Hematopoietic multipotent progenitor cell treated with erythropoietin and hydrocortisone succinate and interleukin-3 and kit ligand, for 17 days (in vitro differentiated cells): ENCODE data around the gene RAB8A.
A peak's percentile ranks its signal among the peaks of the same experiment; 100 is the strongest.
"Not testable (repeated sequence)": the region's sequence is repeated elsewhere in the genome, so short reads cannot be mapped to it uniquely, and the experiment has no call there.

ENCODE experiments used
- DNase-seq: peaks from one replicate; pipeline ENCODE4 v3.0.0-alpha.2; 2015; ENCODE audit warnings: low spot score

The RAB8A gene

GRCh38 chr19:16078759-16079707, 32.7 kb upstream of the RAB8A start:
- DNase-seq: peak; percentile 62

GRCh38 chr19:16084067-16084685, 27.5 kb upstream of the RAB8A start:
- DNase-seq: no peak

- no peak for DNase-seq
Observed at GRCh38 chr19:16085115-16085514, 26.6 kb upstream of the RAB8A start.

GRCh38 chr19:16087404-16087803, 24.3 kb upstream of the RAB8A start:
- DNase-seq: not testable (repeated sequence)

GRCh38 chr19:16087940-16088339, 23.7 kb upstream of the RAB8A start:
- DNase-seq: no peak

- no peak for DNase-seq
Observed at GRCh38 chr19:16088351-16089009, 23.2 kb upstream of the RAB8A start.

GRCh38 chr19:16089010-16089846, 22.5 kb upstream of the RAB8A start:
- DNase-seq: no peak

GRCh38 chr19:16091546-16092475, 19.9 kb upstream of the RAB8A start:
- DNase-seq: no peak

- DNase-seq: no peak
Observed at GRCh38 chr19:16094360-16095070, 17.2 kb upstream of the RAB8A start.

GRCh38 chr19:16095071-16095571, 16.6 kb upstream of the RAB8A start:
- no peak for DNase-seq

GRCh38 chr19:16096280-16096855, 15.3 kb upstream of the RAB8A start:
- DNase-seq: no peak

GRCh38 chr19:16098416-16098768, 13.3 kb upstream of the RAB8A start:
- DNase-seq: no peak

- DNase-seq: no peak
Observed at GRCh38 chr19:16098821-16099220, 12.9 kb upstream of the RAB8A start.

- DNase-seq: not testable (repeated sequence)
Observed at GRCh38 chr19:16099314-16099965, 12.2 kb upstream of the RAB8A start.

- DNase-seq: no peak
Observed at GRCh38 chr19:16100524-16100923, 11.2 kb upstream of the RAB8A start.

GRCh38 chr19:16104722-16105121, 7.0 kb upstream of the RAB8A start:
- DNase-seq: no peak

GRCh38 chr19:16106121-16106520, 5.6 kb upstream of the RAB8A start:
- no peak for DNase-seq

GRCh38 chr19:16111909-16112752, 442 bp downstream of the RAB8A start:
- peak; percentile 29 for DNase-seq
